ENCODE measurements around the gene TMEM86A. TPM values are rescaled to one million over a fixed set of nuclear protein-coding genes. Genes with fewer than 3 reads are reported as not detected.

The TMEM86A gene
- total and polyA plus RNA-seq, 2 experiments from 2014 or later: 0.32 to 1.0 TPM

GRCh38 chr11:18743900-18744514 lies 45.4 kb downstream of the TMEM86A start:
- H3K36me3 ChIP-seq (ENCODE audit: low read depth): no peaks in the 10 kb centered on the region
- no peak overlapping the region for H3K4me2 ChIP-seq (ENCODE audit: unreplicated experiment)
- no peaks in the 10 kb centered on the region for H3K27me3 ChIP-seq (replicated peaks; ENCODE audit: insufficient read depth)
- H3K9ac ChIP-seq: no peak overlapping the region
- no peak overlapping the region for H3K27ac ChIP-seq
- no peaks in the 10 kb centered on the region for H3K9me3 ChIP-seq (ENCODE audit: low read depth)
- 75% methylated on average over 14 to 15 of the region's 15 CpGs for WGBS, 2 experiments (ENCODE audit: low coverage in 1 of 2, low lambda C conversion rate in 2 of 2, missing lambda C conversion rate in 2 of 2)
- H2AFZ ChIP-seq: no peak overlapping the region
- no peaks in the 10 kb centered on the region for H3K9me2 ChIP-seq (ENCODE audit: insufficient read depth)
- no peak overlapping the region for H3K4me3 ChIP-seq
- no peak for DNase-seq
- no peaks in the 10 kb centered on the region for H4K20me1 ChIP-seq (ENCODE audit: insufficient read depth)
- H3F3A ChIP-seq (ENCODE audit: insufficient read depth): no peaks in the 10 kb centered on the region
- no peak for TF ChIP-seq EZH2 (IDR thresholded peaks at IDR 0.05; ENCODE audit: insufficient read depth, poor library complexity, severe bottlenecking)
- no peak for TF ChIP-seq EZH2phosphoT487 (IDR thresholded peaks at IDR 0.05; ENCODE audit: insufficient read depth, low read depth)
- in situ Hi-C loops (cut with MboI): no loop called here
- H3K79me2 ChIP-seq (ENCODE audit: insufficient read depth): no peaks in the 10 kb centered on the region
- H3K4me1 ChIP-seq (ENCODE audit: insufficient read depth): no peaks in the 10 kb centered on the region

DNA sequence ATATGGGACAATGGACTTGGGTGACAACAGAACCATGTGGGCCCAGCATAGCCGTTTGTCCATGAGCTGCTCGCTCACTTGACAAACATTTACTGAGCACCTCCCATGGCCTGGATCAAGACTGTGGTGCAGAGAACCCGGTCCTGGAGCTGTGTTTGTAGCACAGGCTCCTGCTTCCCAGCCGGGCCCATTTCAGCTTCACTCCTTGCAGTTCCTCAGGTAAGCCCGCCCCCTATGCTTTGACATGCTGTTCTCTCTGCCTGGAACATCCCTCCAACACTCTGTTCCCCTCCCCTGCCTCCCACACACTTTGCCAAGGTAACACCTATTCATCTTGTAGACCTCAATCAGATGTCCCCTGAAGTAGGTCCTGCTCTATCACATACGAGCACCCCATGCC lies 46.7 kb downstream of the TMEM86A start:
- H4K20me1 ChIP-seq (ENCODE audit: insufficient read depth): no peaks in the 10 kb centered on the region
- no peak overlapping the region for H3K4me3 ChIP-seq
- 70 to 72% methylated on average over 6 of the region's 6 CpGs for WGBS, 2 experiments (ENCODE audit: low coverage in 1 of 2, low lambda C conversion rate in 2 of 2, missing lambda C conversion rate in 2 of 2)
- H3F3A ChIP-seq (ENCODE audit: insufficient read depth): no peaks in the 10 kb centered on the region
- no peaks in the 10 kb centered on the region for H3K9me2 ChIP-seq (ENCODE audit: insufficient read depth)
- H3K4me1 ChIP-seq (ENCODE audit: insufficient read depth): 0 out of 2 replicates have a peak, but pooled peaks cover 9% of the 10 kb centered on the region
- no peak overlapping the region for H2AFZ ChIP-seq
- H3K27me3 ChIP-seq (replicated peaks; ENCODE audit: insufficient read depth): no peaks in the 10 kb centered on the region
- H3K9ac ChIP-seq: no peak overlapping the region
- H3K9me3 ChIP-seq (ENCODE audit: low read depth): no peaks in the 10 kb centered on the region
- no peak overlapping the region for H3K27ac ChIP-seq
- in situ Hi-C loops (cut with MboI): no loop called here
- no peaks in the 10 kb centered on the region for H3K79me2 ChIP-seq (ENCODE audit: insufficient read depth)
- no peaks in the 10 kb centered on the region for H3K36me3 ChIP-seq (ENCODE audit: low read depth)
- no peak for DNase-seq
- no peak overlapping the region for H3K4me2 ChIP-seq (ENCODE audit: unreplicated experiment)
- no peak for TF ChIP-seq EZH2 (IDR thresholded peaks at IDR 0.05; ENCODE audit: insufficient read depth, poor library complexity, severe bottlenecking)
- TF ChIP-seq EZH2phosphoT487 (IDR thresholded peaks at IDR 0.05; ENCODE audit: insufficient read depth, low read depth): no peak

GRCh38 chr11:18748766-18749365 lies 50.3 kb downstream of the TMEM86A start:
- Histone ChIP-seq H3K4me2 (ENCODE audit: unreplicated experiment) (no peak overlapping the region), H3K4me1 (ENCODE audit: insufficient read depth) (0 out of 2 replicates have a peak, but pooled peaks cover 9% of the 10 kb centered on the region), H2AFZ (no peak overlapping the region), H3K27ac (no peak overlapping the region), H3K79me2 (ENCODE audit: insufficient read depth) (no peaks in the 10 kb centered on the region), H3K4me3 (no peak overlapping the region), H3K9me2 (ENCODE audit: insufficient read depth) (no peaks in the 10 kb centered on the region), H3K36me3 (ENCODE audit: low read depth) (no peaks in the 10 kb centered on the region), H3K27me3 (replicated peaks; ENCODE audit: insufficient read depth) (no peaks in the 10 kb centered on the region), H3K9me3 (ENCODE audit: low read depth) (no peaks in the 10 kb centered on the region), H3K9ac (no peak overlapping the region), H3F3A (ENCODE audit: insufficient read depth) (no peaks in the 10 kb centered on the region), H4K20me1 (ENCODE audit: insufficient read depth) (no peaks in the 10 kb centered on the region)
- WGBS, 2 experiments (ENCODE audit: low coverage in 1 of 2, low lambda C conversion rate in 2 of 2, missing lambda C conversion rate in 2 of 2): 82 to 83% methylated on average over 13 of the region's 13 CpGs
- in situ Hi-C loops (cut with MboI): no loop called here
- TF ChIP-seq EZH2phosphoT487 (IDR thresholded peaks at IDR 0.05; ENCODE audit: insufficient read depth, low read depth): no peak
- no peak for TF ChIP-seq EZH2 (IDR thresholded peaks at IDR 0.05; ENCODE audit: insufficient read depth, poor library complexity, severe bottlenecking)
- no peak for DNase-seq

DNA sequence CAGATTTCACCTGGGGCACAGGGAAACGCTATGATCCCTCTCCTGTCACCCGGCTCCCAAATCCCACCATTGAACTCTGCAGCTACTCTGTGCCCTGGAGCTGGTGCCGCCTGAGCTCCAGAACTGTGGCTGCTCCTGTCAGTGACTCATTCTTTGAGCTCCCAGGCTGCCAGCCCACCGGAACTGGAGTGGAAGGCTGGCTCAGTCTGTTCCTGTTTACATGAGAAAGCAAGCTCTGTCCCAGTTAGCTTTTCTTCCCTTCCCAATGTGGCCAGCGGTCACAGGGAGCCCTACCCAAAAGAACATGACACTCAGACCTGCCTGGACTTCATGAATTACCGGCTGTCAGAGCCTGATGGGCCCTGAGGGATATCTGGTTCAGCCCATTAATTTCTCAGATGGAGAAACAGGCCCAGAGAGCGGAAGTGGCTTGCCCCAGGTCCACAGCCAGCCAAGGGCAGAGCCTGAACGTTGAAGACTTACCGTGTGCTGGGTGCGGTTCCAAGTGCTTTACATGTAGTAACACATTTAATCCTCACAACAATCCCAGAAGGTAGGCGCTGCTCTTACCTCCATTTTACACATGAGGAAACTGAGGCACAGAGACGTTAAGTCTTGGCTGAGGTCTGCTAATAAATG lies 51.2 kb downstream of the TMEM86A start:
- TF ChIP-seq EZH2 (IDR thresholded peaks at IDR 0.05; ENCODE audit: insufficient read depth, poor library complexity, severe bottlenecking): no peak
- no peak for TF ChIP-seq EZH2phosphoT487 (IDR thresholded peaks at IDR 0.05; ENCODE audit: insufficient read depth, low read depth)
- peak overlapping the region; percentile 21; the same call in 1 of the 2 replicates for H3K27ac ChIP-seq
- no peaks in the 10 kb centered on the region for H3K9me3 ChIP-seq (ENCODE audit: low read depth)
- 0 out of 2 replicates have a peak, but pooled peaks cover 9% of the 10 kb centered on the region for H3K4me1 ChIP-seq (ENCODE audit: insufficient read depth)
- no peaks in the 10 kb centered on the region for H3F3A ChIP-seq (ENCODE audit: insufficient read depth)
- no peaks in the 10 kb centered on the region for H3K79me2 ChIP-seq (ENCODE audit: insufficient read depth)
- in situ Hi-C loops (cut with MboI): no loop called here
- WGBS, 2 experiments (ENCODE audit: low coverage in 1 of 2, low lambda C conversion rate in 2 of 2, missing lambda C conversion rate in 2 of 2): 34 to 37% methylated on average over 12 of the region's 12 CpGs
- no peaks in the 10 kb centered on the region for H3K36me3 ChIP-seq (ENCODE audit: low read depth)
- H4K20me1 ChIP-seq (ENCODE audit: insufficient read depth): no peaks in the 10 kb centered on the region
- no peak overlapping the region for H3K4me3 ChIP-seq
- H3K4me2 ChIP-seq (ENCODE audit: unreplicated experiment): no peak overlapping the region
- no peaks in the 10 kb centered on the region for H3K9me2 ChIP-seq (ENCODE audit: insufficient read depth)
- H3K9ac ChIP-seq: peak overlapping the region; percentile 32
- H3K27me3 ChIP-seq (replicated peaks; ENCODE audit: insufficient read depth): no peaks in the 10 kb centered on the region
- peak; percentile 85 for DNase-seq
- peak overlapping the region; percentile 90 for H2AFZ ChIP-seq
